KG1 (cell line): ENCODE measurements around the gene SCIMP.
A peak's percentile ranks its signal among the peaks of the same experiment; 100 is the strongest.
"Not testable (repeated sequence)": the region's sequence is repeated elsewhere in the genome, so short reads cannot be mapped to it uniquely, and the experiment has no call there.

Source experiments
- DNase-seq: peaks from one replicate; lab custom pipeline; 2025; lab: John Stamatoyannopoulos, UW

The SCIMP gene

DNA sequence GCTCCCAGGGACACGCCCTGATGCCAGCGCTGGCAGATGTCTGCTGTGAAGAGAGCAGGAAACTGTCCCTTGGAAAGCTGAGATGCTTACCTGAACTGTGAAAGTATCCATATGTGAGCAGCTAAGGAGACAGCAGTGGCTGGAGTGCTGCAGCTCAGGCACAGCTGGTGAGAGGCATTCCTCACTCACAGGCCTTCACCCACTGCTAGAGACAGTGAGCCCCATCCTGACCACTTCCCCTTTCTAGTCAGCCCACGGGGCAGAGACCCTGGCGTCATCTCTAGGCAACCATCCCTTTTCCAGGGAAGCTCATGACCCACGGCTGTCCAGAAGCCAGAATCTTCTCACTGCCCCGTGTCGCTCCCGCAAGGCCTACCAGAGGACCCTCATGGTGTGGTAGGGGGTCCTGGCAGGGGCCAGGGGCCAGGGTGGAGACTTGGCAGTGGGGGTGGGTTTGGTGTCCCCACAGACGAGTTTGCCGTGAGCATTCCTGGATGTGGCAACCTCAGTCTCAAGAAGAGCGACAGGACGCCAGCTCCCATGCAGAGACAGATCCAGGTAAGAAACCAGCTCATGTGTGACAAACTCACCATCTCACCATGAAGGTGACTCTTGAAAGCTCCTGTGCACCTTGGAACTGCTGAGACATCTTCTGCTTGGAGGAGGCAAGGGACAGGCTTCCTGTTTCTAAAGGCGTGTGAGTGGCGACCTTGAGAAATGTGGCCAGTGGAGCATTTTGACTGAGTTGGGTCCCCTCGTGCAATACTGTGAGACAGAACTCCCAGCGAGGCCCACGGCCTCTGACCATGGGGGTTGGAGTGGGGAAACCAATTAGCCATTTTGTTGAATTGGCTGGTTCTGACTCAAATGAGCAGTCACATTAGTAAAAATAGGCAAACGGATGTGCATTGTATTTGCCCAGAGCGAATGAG is at the start of gene SCIMP:
Gene SCIMP, minus strand, starts transcription at position 216 of the 932 bp plus-strand sequence. Its CDS starts 105 bp downstream, at position 111.
- DNase-seq = no peak

GRCh38 chr17:5283571-5284315 is 49.1 kb upstream of the SCIMP start:
- DNase-seq = no peak

DNA sequence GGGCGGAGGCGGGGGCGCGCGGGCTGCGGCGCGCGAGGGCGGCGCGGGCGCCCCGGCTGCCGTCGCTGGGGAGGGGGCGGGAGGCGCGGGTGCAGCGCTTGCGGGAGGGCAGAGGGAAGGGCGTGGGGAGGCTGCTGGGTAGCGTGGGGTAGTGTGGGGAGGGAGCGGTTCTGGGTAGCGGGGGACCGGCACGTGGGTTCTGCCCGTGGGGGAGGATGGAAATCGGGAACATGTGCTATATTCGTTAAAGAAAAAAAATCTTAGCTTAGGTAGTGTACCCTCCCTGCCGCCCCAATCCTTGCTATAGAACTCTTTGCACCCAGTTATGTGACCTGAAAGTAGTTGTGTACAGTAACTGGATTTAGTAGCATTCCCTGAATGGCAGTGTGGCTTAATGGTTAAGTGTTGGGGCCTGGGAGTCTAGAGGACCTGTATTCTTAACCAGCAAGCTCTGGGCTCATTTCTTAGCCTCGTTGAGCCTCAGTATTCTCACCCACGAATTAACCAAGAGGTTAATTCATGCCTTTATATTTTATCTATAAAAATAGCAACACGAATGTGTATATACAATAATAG is 48.1 kb upstream of the SCIMP start:
- no peak for DNase-seq

- peak; percentile 6 for DNase-seq
Observed at GRCh38 chr17:5281814-5282641, 47.4 kb upstream of the SCIMP start, which contains the start of gene RABEP1. Gene RABEP1 (plus strand): TSS chr17:5282284. CDS start chr17:5282487, 203 bp downstream.

GRCh38 chr17:5272322-5272721 is 37.7 kb upstream of the SCIMP start:
- no peak for DNase-seq

- no peak for DNase-seq
Observed at GRCh38 chr17:5269241-5269960, 34.7 kb upstream of the SCIMP start.

DNA sequence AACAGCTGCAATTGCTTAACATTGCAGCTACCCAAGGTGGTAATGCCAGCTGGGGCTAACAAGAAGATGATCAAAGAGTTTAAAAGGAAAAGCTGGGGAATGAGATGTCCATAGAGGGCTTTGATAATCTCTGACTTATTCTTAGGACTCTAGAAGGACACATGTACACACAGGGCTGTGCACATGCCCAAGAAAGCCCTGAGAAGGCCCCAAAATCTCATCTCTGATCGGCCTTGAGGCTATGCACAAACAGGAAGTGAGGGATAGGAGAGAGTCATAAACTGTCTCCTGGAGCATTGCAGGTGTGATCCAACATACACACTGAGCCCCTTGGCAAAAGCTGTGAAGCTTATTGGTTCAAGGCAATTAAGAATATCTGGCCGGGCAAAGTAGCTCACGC is 30.2 kb upstream of the SCIMP start:
- no peak for DNase-seq

DNA sequence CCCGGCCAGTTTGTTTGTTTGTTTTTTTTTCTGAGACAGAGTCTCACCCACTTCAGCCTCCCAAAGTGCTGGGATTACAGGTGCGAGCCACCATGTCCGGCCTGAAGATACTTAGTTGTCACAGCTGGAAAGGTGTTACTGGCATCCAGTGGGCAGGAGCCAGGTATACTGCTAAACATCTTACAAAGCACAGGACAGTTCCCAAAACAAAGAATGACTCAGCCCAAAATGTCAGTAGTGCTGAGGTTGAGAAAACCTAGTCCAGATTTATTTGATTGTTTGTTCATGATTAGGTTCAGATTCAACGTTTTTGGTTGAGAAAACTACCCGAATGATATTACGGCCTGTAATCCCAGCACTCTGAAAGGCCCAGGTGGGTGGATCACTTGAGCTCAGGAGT is 28.8 kb upstream of the SCIMP start:
- no peak for DNase-seq

GRCh38 chr17:5262416-5262991 is 27.8 kb upstream of the SCIMP start:
- DNase-seq = no peak

DNA sequence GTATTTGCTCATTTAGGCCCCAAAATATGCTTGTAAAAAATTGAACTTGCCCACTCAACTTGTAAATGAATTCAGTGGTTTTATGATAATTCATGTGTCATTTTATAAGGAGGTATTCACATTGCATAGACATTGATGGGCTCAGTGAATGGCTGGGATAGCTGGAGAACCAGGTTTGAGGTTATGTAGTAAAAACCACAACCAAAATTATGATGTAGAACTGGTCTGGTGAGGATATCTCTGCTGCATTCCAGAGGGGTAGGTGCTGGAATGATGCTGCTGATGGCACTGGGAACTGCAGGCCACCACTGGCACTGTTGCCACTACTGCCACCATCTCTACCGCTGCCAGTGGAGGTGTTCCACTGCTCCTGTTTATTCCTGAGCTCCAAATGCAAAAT is 25.9 kb upstream of the SCIMP start:
- DNase-seq = no peak

DNA sequence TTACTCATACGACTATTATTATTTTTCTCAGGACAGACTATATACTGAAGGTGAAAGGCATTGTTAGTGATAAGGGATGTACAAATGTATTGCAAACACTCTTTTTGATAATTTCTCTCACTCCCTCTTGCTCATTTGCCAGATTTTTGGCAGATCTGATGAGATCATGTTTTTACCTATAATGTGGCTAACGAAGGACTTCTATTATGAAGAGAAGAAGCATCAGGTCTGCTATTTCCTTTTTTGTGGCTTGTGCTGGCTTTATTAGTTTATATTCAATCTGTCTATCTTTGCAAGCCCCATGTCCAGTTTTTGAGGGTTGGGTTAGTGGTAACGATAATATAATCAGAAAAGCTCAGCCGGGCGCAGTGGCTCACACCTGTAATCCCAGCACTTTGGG is 22.5 kb upstream of the SCIMP start:
- DNase-seq = no peak

GRCh38 chr17:5254903-5255521 is 20.4 kb upstream of the SCIMP start:
- DNase-seq = peak; percentile 59

DNA sequence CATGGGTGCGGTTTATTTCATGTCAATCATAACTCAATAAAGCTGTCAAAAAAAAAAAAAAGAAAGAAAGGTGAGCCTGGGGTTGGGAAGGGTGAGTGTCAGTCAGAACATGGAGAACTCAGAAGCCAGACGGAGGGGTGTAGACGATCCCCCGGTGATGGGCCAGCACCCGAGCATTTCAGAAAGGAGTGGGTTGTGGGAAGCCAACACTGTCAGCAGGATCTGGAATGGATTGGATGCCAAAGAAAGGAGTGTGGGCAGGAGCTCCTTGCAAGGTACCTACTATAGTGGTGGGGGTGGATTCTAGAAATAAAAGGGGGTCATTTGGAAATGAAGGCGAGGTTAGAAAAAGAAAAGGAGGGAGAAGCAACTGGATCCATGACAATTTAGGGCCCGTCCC is 19.8 kb upstream of the SCIMP start:
- no peak for DNase-seq

DNA sequence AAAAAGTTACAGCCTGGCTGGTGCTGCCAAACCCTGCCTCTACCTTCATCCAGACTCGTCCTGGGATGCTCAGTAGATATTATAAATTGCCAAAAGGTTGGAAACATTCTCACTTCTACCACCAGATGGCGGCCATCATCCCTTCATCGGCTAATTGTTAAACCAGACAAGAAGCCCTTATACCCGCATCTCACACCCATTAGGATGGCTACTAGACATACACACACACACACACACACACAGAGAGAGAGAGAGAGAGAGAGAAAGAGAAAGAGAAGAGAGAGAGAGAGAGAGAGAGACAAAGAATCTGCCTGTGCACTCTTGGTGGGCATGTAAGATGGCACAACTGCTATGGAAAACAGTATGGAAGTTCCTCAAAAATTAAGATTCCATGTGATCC is 15.0 kb upstream of the SCIMP start:
- peak; percentile 8 for DNase-seq

GRCh38 chr17:5248821-5249479 is 14.3 kb upstream of the SCIMP start:
- DNase-seq = no peak

GRCh38 chr17:5247621-5248020 is 13.0 kb upstream of the SCIMP start:
- DNase-seq = no peak

- no peak for DNase-seq
Observed at GRCh38 chr17:5241861-5242671, 7.4 kb upstream of the SCIMP start.

GRCh38 chr17:5239769-5240168 is 5.1 kb upstream of the SCIMP start:
- DNase-seq = not testable (repeated sequence)

DNA sequence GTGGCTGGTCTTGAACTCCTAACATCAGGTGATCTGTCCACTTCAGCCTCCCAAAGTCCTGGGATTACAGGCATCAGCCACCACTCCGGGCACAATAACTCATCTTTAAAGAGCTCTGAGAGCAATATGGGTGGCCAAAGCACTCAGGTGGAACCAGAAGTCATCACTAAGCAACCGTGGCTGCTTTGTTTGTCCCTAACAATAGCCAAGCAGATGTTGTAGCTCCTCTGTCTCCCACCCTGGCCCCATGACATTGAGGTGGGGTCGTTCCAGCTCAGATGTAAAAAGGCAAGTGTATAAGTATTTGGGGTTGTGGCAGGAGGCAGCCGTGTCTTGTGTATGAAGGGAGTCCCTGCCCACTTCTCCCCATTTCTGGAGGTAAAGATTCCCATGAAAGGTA is 3.7 kb upstream of the SCIMP start:
- DNase-seq = no peak
